Measurements from ENCODE around the gene ELAPOR2. TPM values are rescaled to one million over a fixed set of nuclear protein-coding genes. Genes with fewer than 3 reads are reported as not detected.
A peak's percentile ranks its signal among the peaks of the same experiment; 100 is the strongest.

ELAPOR2 gene
- total RNA-seq, 4 donors from 2014 or later, result 6.7 to 16.2 (median 12.7) TPM

- Histone ChIP-seq H3K4me3 (no peak overlapping the region), H3K36me3 (no peaks in the 10 kb centered on the region), H3K27ac (no peak overlapping the region), H3K4me1 (no peaks in the 10 kb centered on the region), H3K9me3 (no peaks in the 10 kb centered on the region), H3K27me3 (no peaks in the 10 kb centered on the region)
- no peak for DNase-seq
- TF ChIP-seq POLR2A (IDR thresholded peaks at IDR 0.05) (no peak), CTCF (IDR thresholded peaks at IDR 0.05) (no peak)
- intact Hi-C loops (cut with DNase I; ENCODE audit: low total_unique reads), result no loop called here
Observed at GRCh38 chr7:87083865-87084519, 24.5 kb upstream of the ELAPOR2 start.

DNA sequence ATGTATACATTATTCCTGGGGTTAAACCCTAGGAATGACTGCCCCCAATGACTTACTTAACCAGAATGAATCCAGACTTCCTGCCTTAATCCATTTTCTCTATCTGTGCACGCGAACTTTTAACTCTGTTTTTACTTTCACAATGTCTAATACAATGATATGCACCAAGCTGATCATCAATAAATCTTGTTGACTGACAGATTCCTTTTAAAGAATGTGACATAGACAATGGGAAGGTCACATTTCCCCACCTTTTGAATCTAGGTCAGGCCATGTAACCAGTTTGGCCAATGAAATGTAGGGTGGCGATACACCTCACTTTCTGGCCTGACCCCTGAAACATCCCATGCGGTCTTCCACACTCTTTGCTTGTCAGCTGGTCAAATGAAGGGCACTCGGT, 23.2 kb upstream of the ELAPOR2 start:
- Histone ChIP-seq H3K36me3 (no peaks in the 10 kb centered on the region), H3K27me3 (no peaks in the 10 kb centered on the region)

DNA sequence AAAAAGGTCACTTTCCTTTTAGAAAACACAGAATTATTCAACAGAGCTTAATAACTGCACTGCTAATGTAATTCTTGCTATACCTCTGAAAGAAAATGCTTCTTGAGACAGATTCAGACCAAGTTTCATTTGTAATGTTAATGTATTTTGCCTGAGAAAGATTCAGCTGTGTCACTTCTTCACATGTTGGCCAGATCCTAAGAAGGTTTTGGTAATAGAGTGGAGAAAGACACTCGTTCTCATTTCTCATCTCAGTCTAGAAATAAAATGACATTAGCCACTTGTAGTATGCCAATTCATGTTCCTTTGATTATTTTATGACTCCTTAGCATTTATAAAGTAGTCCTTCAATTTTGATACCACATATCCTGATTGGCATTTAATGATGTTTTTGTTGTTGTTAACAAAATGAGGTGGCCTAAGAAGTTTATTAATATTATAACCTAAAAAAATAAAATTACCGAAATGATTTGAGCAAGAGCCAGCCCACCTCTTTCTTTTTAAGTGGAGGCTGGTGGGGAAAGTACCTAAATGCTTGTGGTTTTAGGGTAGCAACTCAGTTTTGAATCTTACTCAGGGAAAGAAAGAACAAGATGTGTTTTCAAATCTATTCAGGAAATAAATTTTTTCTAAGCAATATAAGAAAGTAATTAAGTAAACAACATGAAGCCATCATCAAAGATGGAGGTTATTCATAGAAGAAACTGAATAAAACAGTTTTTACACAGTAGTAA, 16.4 kb upstream of the ELAPOR2 start:
- no peaks in the 10 kb centered on the region for H3K27me3 ChIP-seq
- H3K9me3 ChIP-seq, result no peaks in the 10 kb centered on the region
- no peaks in the 10 kb centered on the region for H3K4me1 ChIP-seq
- H3K36me3 ChIP-seq, result no peaks in the 10 kb centered on the region
- H3K4me3 ChIP-seq, result no peak overlapping the region
- intact Hi-C loops (cut with DNase I; ENCODE audit: low total_unique reads), result no loop called here
- DNase-seq, result no peak
- TF ChIP-seq CTCF (IDR thresholded peaks at IDR 0.05), result no peak
- TF ChIP-seq POLR2A (IDR thresholded peaks at IDR 0.05), result no peak
- no peak overlapping the region for H3K27ac ChIP-seq

More for the DNA sequence above, 23.2 kb upstream of the ELAPOR2 start:
- no peak for DNase-seq
- TF ChIP-seq POLR2A (IDR thresholded peaks at IDR 0.05) (no peak), CTCF (IDR thresholded peaks at IDR 0.05) (no peak)
- no peak overlapping the region for H3K27ac ChIP-seq
- H3K4me3 ChIP-seq, result no peak overlapping the region
- no peaks in the 10 kb centered on the region for H3K4me1 ChIP-seq
- no peaks in the 10 kb centered on the region for H3K9me3 ChIP-seq
- intact Hi-C loops (cut with DNase I; ENCODE audit: low total_unique reads), result no loop called here

- Histone ChIP-seq H3K36me3 (no peaks in the 10 kb centered on the region), H3K27me3 (no peaks in the 10 kb centered on the region), H3K4me1 (no peaks in the 10 kb centered on the region), H3K27ac (no peak overlapping the region), H3K4me3 (no peak overlapping the region), H3K9me3 (no peaks in the 10 kb centered on the region)
- DNase-seq, result no peak
- no peak for TF ChIP-seq POLR2A (IDR thresholded peaks at IDR 0.05)
- no peak for TF ChIP-seq CTCF (IDR thresholded peaks at IDR 0.05)
- intact Hi-C loops (cut with DNase I; ENCODE audit: low total_unique reads), result no loop called here
Observed at GRCh38 chr7:87067788-87068187, 8.3 kb upstream of the ELAPOR2 start.

DNA sequence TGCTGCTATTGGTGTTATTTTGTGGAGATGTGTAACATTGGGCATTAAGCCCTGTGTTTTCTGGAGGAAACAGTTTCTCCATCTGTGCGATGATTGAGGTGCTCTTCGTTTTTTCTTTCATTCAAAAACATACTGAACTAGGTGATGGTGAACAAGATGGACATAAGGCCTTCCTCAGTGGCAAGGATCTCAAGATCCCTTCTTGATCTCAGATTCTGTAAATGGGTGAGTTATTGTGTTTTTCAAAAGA, 759 bp upstream of the ELAPOR2 start:
- Histone ChIP-seq H3K4me1 (no peaks in the 10 kb centered on the region), H3K4me3 (peak overlapping the region in 1 of 2 donors; percentile 63), H3K27me3 (no peaks in the 10 kb centered on the region), H3K36me3 (no peaks in the 10 kb centered on the region), H3K27ac (peak overlapping the region in 1 of 2 donors; percentile 58), H3K9me3 (no peaks in the 10 kb centered on the region)
- DNase-seq, result no peak
- intact Hi-C loops (cut with DNase I; ENCODE audit: low total_unique reads), result no loop called here
- no peak for TF ChIP-seq POLR2A (IDR thresholded peaks at IDR 0.05)
- TF ChIP-seq CTCF (IDR thresholded peaks at IDR 0.05), result no peak
